Adrenal gland (tissue), 12 donors: ENCODE measurements around the gene TMEM179. TPM values are rescaled to one million over a fixed set of nuclear protein-coding genes. Genes with fewer than 3 reads are reported as not detected.

ENCODE experiments used
- DNase-seq, 7 donors: peaks; one replicate each; pipeline ENCODE4 v3.0.0-alpha.2; 2019 to 2020
- H3K27ac ChIP-seq, 5 donors: fragments of 200-600 bp; sonication (generic) in 4 of 5; 1 replicate in 3 of 5; 2 replicates in 2 of 5; pipeline versions ENCODE4 v1.5.1 to v1.8.0; 2016 to 2020; ENCODE audit warnings: mild to moderate bottlenecking in 1 of 5
- H3K27me3 ChIP-seq: fragments of 200-600 bp; 2 replicates; pipeline ENCODE4 v1.8.0; 2021
- H3K36me3 ChIP-seq, 2 donors: fragments of 200-600 bp; replicated peaks in 1 of 2; 1 replicate in 1 of 2; 2 replicates in 1 of 2; pipeline versions ENCODE4 v1.5.1 to v1.8.0; 2018 to 2022
- H3K4me1 ChIP-seq, 2 donors: fragments of 200-600 bp; replicated peaks in 1 of 2; 1 replicate in 1 of 2; 2 replicates in 1 of 2; pipeline versions ENCODE4 v1.5.1 to v1.8.0; 2018 to 2021
- H3K4me3 ChIP-seq, 4 donors: fragments of 200-600 bp; sonication (generic) in 3 of 4; one replicate each; pipeline ENCODE4 v1.5.1; 2016 to 2018
- H3K9me3 ChIP-seq, 3 donors: fragments of 200-600 bp; sonication (generic) in 1 of 3; replicated peaks in 1 of 3; 1 replicate in 2 of 3; 2 replicates in 1 of 3; pipeline versions ENCODE4 v1.5.1 to v1.8.0; 2016 to 2021
- POLR2A ChIP-seq, 2 donors: fragments of 450-650 bp; IDR thresholded peaks; one replicate each; pipeline ENCODE4 v1.6.1; 2017; ENCODE audit warnings: antibody characterized with exemption in 2 of 2, mild to moderate bottlenecking in 2 of 2, moderate library complexity in 1 of 2
- WGBS, 4 donors: extraction: QIAGEN DNeasy Blood & Tissue Kit in 2 of 4; methylation state at CpG; one replicate each; pipeline versions ENCODE4 v1.1.5 to v1.1.7; 2013 to 2017; 5-methylcytosine and 5-hydroxymethylcytosine counted together
- intact Hi-C, 2 donors: fragments of 100-400 bp; cut with DNase I; formaldehyde crosslinking; loops; one replicate each; pipeline versions ENCODE4 v1.14.1 to v1.15.0; 2022 to 2023
- polyA plus RNA-seq, 3 donors: library from polyadenylated mRNA; stranded (reverse); fragments of 200-250 nt in 2 of 3; fragments of 350-450 nt in 1 of 3; fragmentation: Illumina TruSeq in 1 of 3; extraction: RNeasy Lipid Tissue Mini Kit (QIAGEN cat#74804) in 1 of 3; gene quantifications; one replicate each; pipeline ENCODE4 v1.2.3, GENCODE V29; 2013 to 2014
- total RNA-seq, 9 donors: library from RNA; depleted of rRNA in 4 of 9; stranded (reverse); fragments of >200 nt in 4 of 9; fragments of 120-200 nt in 1 of 9; fragmentation: NEBNext Ultra II Directional in 1 of 9; extraction: Animal tissue kit (Norgen Biotek cat#: 25700) in 1 of 9; gene quantifications; one replicate each; pipeline versions ENCODE4 v1.1.0 to v1.2.4, GENCODE V29; 2013 to 2023
- TF ChIP-seq, protein P1 (sequence below), 6 experiments: fragments of 450-650 bp in 4 of 6; fragments of 200-600 bp in 2 of 6; sonication (generic) in 1 of 6; IDR thresholded peaks; 1 replicate in 5 of 6; 2 replicates in 1 of 6; pipeline versions ENCODE4 v1.5.1 to v1.8.0; 2016 to 2021; ENCODE audit warnings: antibody characterized with exemption in 6 of 6, mild to moderate bottlenecking in 2 of 6, moderate library complexity in 1 of 6
- donor health status: healthy with polysubstance abuse.
- donor health status: Bipolar disorder and iron deficiency.
- donor health status: DM: yes; HTN: yes; CAD: no.
- donor health status: DM: no; HTN: no; CAD: no.
- donor health status: DM: no; HTN: no; CAD: no.
- donor health status: DM: yes; HTN: yes; CAD: no.

TMEM179 gene
- total and polyA plus RNA-seq, 12 donors, result 4.3 to 76.7 (median 13.2) TPM

DNA sequence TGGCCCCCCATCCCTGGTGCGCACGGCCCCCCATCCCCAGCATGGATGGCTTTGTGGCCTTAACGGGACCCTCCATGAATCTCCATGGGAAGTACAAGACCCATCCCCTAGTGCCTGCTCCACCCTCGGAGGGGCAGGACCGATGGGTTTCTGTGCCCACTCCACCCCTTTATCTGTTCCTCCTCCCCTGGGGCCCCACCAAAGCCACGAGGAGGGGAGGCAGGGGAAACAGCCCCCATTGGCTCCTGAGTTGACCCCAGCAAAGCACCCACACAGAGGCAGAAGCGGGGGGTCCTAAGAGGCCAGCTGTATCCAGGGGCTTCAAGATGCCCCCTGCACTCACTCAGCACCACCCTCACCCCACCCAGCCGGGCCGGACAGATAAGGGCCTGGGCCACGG lies 36.1 kb upstream of the TMEM179 start:
- WGBS, 4 donors, result 73 to 95% (median 77%) methylated on average over 4 to 10 of the region's 10 CpGs; no CpG with 5 or more reads in 1 of the 4 donors
- intact Hi-C loops, result loop anchor here (5.0 to 10.0 kb wide), 2 partner anchors 503 to 556 kb away; partner anchors contain the start of genes ASPG (in 1 of the 2) and KIF26A (in 1 of the 2)
- Histone ChIP-seq H3K9me3 (no peaks in the 10 kb centered on the region), H3K27ac (no peak overlapping the region), H3K4me1 (no peaks in the 10 kb centered on the region), H3K4me3 (no peak overlapping the region), H3K36me3 (no peaks in the 10 kb centered on the region), H3K27me3 (no peaks in the 10 kb centered on the region)
- TF ChIP-seq, protein P1, sequence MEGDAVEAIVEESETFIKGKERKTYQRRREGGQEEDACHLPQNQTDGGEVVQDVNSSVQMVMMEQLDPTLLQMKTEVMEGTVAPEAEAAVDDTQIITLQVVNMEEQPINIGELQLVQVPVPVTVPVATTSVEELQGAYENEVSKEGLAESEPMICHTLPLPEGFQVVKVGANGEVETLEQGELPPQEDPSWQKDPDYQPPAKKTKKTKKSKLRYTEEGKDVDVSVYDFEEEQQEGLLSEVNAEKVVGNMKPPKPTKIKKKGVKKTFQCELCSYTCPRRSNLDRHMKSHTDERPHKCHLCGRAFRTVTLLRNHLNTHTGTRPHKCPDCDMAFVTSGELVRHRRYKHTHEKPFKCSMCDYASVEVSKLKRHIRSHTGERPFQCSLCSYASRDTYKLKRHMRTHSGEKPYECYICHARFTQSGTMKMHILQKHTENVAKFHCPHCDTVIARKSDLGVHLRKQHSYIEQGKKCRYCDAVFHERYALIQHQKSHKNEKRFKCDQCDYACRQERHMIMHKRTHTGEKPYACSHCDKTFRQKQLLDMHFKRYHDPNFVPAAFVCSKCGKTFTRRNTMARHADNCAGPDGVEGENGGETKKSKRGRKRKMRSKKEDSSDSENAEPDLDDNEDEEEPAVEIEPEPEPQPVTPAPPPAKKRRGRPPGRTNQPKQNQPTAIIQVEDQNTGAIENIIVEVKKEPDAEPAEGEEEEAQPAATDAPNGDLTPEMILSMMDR (IDR thresholded peaks at IDR 0.05), result no peak
- no peak for TF ChIP-seq POLR2A (IDR thresholded peaks at IDR 0.05)
- DNase-seq, result no peak

DNA sequence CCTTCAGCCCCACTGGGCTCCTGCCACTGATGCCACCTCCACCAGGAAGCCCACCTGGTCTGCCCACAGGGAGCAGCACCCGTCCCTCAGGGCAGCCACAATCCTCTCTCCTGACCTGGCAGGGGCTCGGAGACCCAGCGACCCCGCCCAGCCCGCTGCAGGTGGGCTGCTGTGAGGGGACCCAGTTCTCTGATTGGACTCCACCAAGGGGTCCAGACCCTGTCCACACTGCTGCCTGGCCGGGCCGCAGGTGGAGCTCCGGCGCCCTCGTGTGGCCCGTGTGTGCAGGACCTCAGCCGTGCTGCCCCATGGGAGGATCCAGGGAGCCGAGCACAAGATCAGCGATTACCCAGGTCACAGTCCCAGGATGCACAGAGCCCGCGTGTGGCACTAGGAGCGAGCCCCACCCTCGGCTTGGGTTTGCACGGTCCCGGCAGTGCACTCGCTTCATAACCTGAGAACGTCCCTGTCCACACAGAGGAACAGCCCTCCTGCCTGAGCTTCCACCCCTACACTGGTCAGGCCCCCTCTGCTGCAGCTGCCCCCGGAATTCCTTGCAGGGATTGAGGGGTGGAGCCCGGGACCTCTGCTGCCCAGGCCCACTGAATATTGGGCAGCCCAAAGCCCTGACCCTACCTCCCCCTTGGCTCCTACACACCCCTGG lies 35.4 kb upstream of the TMEM179 start:
- Histone ChIP-seq H3K36me3 (no peaks in the 10 kb centered on the region), H3K4me1 (no peaks in the 10 kb centered on the region), H3K27me3 (no peaks in the 10 kb centered on the region), H3K27ac (no peak overlapping the region), H3K9me3 (no peaks in the 10 kb centered on the region), H3K4me3 (no peak overlapping the region)
- intact Hi-C loops, result loop anchor here (5.0 to 10.0 kb wide), 3 partner anchors 503 to 555 kb away; partner anchors contain the start of genes KIF26A (in 2 of the 2) and ASPG (in 1 of the 2)
- peak; percentile 51 to 80 (median 65) for DNase-seq
- TF ChIP-seq, protein P1 (IDR thresholded peaks at IDR 0.05), result peak; percentile 71 to 91 (median 85)
- no peak for TF ChIP-seq POLR2A (IDR thresholded peaks at IDR 0.05)
- WGBS, 4 donors, result 5 to 80% (median 14%) methylated on average over 1 to 24 of the region's 24 CpGs

DNA sequence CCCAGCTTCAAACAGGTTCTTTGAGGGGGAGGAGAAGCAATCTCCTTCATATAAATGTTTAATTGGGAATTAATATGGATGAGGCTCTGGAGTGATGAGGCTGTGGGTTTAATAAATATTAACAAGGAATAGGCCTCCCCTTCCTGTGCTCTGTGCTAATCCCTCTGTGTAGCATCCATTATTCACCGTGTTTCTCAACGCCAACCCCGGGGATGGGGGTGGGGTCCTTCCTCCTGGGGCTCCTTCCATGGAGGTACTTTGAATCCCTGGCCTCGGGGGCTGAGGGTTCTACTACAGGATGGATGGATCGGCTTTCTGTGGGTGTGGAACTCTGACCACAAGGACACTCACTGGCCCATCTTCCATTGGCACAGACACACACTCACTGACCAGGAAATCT lies 34.9 kb upstream of the TMEM179 start:
- DNase-seq, result no peak
- intact Hi-C loops, result loop anchor here in 1 of 2 donors (10.0 kb wide), 1 partner anchor 505 kb away; the partner anchor contains the start of gene KIF26A

DNA sequence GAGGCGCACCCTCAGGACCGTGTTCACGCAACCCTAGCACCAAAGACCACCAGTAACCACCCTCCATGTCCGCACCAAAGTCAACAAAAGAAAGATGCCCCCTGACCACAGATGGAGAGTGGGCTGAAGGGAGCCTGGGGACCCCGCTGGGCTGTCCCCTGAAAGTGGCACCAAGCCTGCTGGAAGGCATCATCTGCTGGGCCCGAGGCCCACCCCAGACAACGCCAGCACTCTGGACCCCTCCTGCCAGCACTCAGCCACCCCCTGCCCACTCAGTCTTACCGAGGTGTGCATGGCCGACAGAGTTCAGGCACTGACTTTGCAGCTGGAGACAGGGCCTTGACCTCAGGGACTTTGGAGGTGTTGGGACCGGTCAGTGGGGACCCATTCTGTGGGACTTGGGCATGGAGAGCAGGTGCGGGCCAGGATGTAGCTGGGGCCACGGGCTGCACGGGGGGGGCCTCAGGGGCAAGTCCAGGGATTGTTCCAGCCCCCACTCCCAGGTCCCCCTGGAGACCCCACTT lies 34.4 kb upstream of the TMEM179 start:
- no peaks in the 10 kb centered on the region for H3K27me3 ChIP-seq
- no peak for DNase-seq
- no peak overlapping the region for H3K27ac ChIP-seq
- no peak overlapping the region for H3K4me3 ChIP-seq
- WGBS, 4 donors, result 67 to 74% (median 69%) methylated on average over 10 to 13 of the region's 13 CpGs
- intact Hi-C loops, result loop anchor here in 1 of 2 donors (10.0 kb wide), 1 partner anchor 504 kb away; the partner anchor contains the start of gene KIF26A
- TF ChIP-seq, protein P1 (IDR thresholded peaks at IDR 0.05), result no peak
- TF ChIP-seq POLR2A (IDR thresholded peaks at IDR 0.05), result no peak
- H3K4me1 ChIP-seq, result no peaks in the 10 kb centered on the region
- H3K36me3 ChIP-seq, result no peaks in the 10 kb centered on the region
- no peaks in the 10 kb centered on the region for H3K9me3 ChIP-seq

More for the DNA sequence above, 34.9 kb upstream of the TMEM179 start:
- Histone ChIP-seq H3K9me3 (no peaks in the 10 kb centered on the region), H3K27ac (no peak overlapping the region), H3K27me3 (no peaks in the 10 kb centered on the region), H3K36me3 (no peaks in the 10 kb centered on the region), H3K4me3 (no peak overlapping the region), H3K4me1 (no peaks in the 10 kb centered on the region)
- TF ChIP-seq, protein P1 (IDR thresholded peaks at IDR 0.05), result no peak
- no peak for TF ChIP-seq POLR2A (IDR thresholded peaks at IDR 0.05)
- WGBS, 4 donors, result 25 to 52% (median 46%) methylated on average over 4 to 5 of the region's 5 CpGs
